22Rv1 (cell line): Measurements from ENCODE around the gene FGF1.

Experiments used
- CTCF ChIP-seq: fragments of 450-650 bp; IDR thresholded peaks from 2 replicates; pipeline ENCODE4 v1.5.1; 2017; ENCODE audit warnings: mild to moderate bottlenecking
- ZFX ChIP-seq: fragments of 450-650 bp; IDR thresholded peaks from 2 replicates; pipeline ENCODE4 v1.6.1; 2017; ENCODE audit warnings: antibody characterized with exemption, borderline replicate concordance

GRCh38 chr5:142720641-142721271, 34.9 kb upstream of the FGF1 start:
- TF ChIP-seq CTCF (peak; percentile 37), ZFX (no peak)
